B cell (primary cell): Measurements from ENCODE around the gene ZFPM1.

ENCODE experiments used
- CTCF ChIP-seq: fragments of 200-600 bp; IDR thresholded peaks from one replicate; pipeline ENCODE4 v1.8.0; 2022; ENCODE audit warnings: antibody characterized with exemption, mild to moderate bottlenecking
- EZH2 ChIP-seq: IDR thresholded peaks from 2 replicates; pipeline ENCODE4 v1.6.1; 2012; ENCODE audit warnings: borderline replicate concordance, low read depth, mild to moderate bottlenecking, moderate library complexity, low read length; ENCODE audit not compliant: insufficient read depth, poor library complexity, severe bottlenecking

GRCh38 chr16:88463411-88463810 is 10.3 kb downstream of the ZFPM1 start:
- no peak for TF ChIP-seq CTCF
- no peak for TF ChIP-seq EZH2
